Gastroesophageal sphincter (tissue), 4 donors: Measurements from ENCODE around the gene USPL1. TPM values are rescaled to one million over a fixed set of nuclear protein-coding genes. Genes with fewer than 3 reads are reported as not detected.

Experiments
- ATAC-seq: fragments of 150-250 bp; one replicate; pipeline ENCODE4 v1.9.1; 2016; ENCODE audit warnings: mild to moderate bottlenecking, moderate library complexity
- H3K27ac ChIP-seq, 4 donors: fragments of 200-600 bp; sonication (generic) in 3 of 4; 1 replicate in 3 of 4; 2 replicates in 1 of 4; pipeline ENCODE4 v1.5.1; 2016 to 2019
- H3K27me3 ChIP-seq: fragments of 200-600 bp; sonication (generic); one replicate; pipeline ENCODE4 v1.5.1; 2019
- H3K36me3 ChIP-seq, 2 donors: fragments of 200-600 bp; sonication (generic); one replicate each; pipeline ENCODE4 v1.5.1; 2019; ENCODE audit warnings: control low read depth in 1 of 2
- H3K4me1 ChIP-seq, 3 donors: fragments of 200-600 bp; sonication (generic); 1 replicate in 2 of 3; 2 replicates in 1 of 3; pipeline ENCODE4 v1.5.1; 2016 to 2019; ENCODE audit warnings: control low read depth in 2 of 3
- H3K4me3 ChIP-seq, 2 donors: fragments of 200-600 bp; sonication (generic); one replicate each; pipeline ENCODE4 v1.5.1; 2019; ENCODE audit warnings: mild to moderate bottlenecking in 1 of 2, moderate library complexity in 1 of 2
- H3K9me3 ChIP-seq, 3 donors: fragments of 200-600 bp; sonication (generic); one replicate each; pipeline ENCODE4 v1.5.1; 2017 to 2019; ENCODE audit warnings: control low read depth in 2 of 3
- CTCF ChIP-seq, 4 experiments: fragments of 200-600 bp in 2 of 4; fragments of 450-650 bp in 2 of 4; sonication (generic) in 1 of 4; IDR thresholded peaks; one replicate each; pipeline ENCODE4 v1.5.1; 2017 to 2019; ENCODE audit warnings: antibody characterized with exemption in 4 of 4, mild to moderate bottlenecking in 2 of 4, moderate library complexity in 2 of 4
- EP300 ChIP-seq: sonication (generic); formaldehyde crosslinking; IDR thresholded peaks from one replicate; pipeline ENCODE4 v1.6.1; 2017; ENCODE audit warnings: antibody characterized with exemption, mild to moderate bottlenecking
- POLR2A ChIP-seq, 2 donors: fragments of 450-650 bp; IDR thresholded peaks; one replicate each; pipeline ENCODE4 v1.6.1; 2017; ENCODE audit warnings: antibody characterized with exemption in 2 of 2, mild to moderate bottlenecking in 2 of 2, moderate library complexity in 1 of 2
- POLR2AphosphoS5 ChIP-seq: sonication (generic); formaldehyde crosslinking; IDR thresholded peaks from one replicate; pipeline ENCODE4 v1.6.1; 2017; ENCODE audit warnings: antibody characterized with exemption
- WGBS, 2 donors: methylation state at CpG; one replicate each; pipeline ENCODE4 v1.1.5; 2018; ENCODE audit warnings: low coverage in 1 of 2; 5-methylcytosine and 5-hydroxymethylcytosine counted together
- total RNA-seq, 4 donors: library from RNA; depleted of rRNA; stranded (reverse); fragments of >200 nt; gene quantifications; one replicate each; pipeline ENCODE4 v1.1.0, GENCODE V29; 2016

USPL1 gene
- total RNA-seq, 4 donors from 2014 or later = 17.3 to 30.2 (median 23.5) TPM

DNA sequence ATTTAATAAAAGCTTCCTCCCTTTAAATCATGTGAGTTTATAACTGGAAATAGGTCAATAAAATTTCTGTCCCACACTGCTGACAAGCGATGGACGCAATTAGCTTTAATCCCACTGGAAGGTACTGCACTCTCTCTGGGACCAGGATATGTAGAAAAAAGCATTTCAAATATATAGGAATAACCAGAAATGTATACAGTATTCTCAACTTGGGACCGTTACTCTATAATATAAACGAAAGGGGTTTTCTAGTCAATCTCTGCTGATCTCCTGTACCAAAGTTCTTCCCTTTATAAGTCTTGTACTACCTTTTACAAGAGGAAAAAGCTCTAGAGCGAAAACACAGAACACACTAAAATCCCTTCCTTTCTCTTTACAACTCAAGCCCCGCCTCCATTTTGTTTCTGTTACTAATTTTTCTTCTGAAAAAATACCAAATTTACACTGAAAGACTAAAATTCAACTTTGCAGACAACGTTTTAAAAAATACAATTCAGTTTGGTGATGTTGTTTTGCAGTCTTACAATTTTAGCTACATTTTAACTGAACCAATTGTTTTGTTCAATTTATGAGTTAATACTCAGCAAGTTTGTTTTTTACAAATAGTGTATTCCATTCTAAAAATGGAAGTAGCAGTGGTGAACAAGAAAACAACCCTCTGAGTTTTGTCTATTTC lies 1.7 kb upstream of the USPL1 start:
- Histone ChIP-seq H3K4me3 (peak overlapping the region; percentile 42 to 64), H3K27ac (peak overlapping the region; percentile 91 to 99 (median 98)), H3K4me1 (peaks cover 7 to 37% (median 20%) of the 10 kb centered on the region in 3 donors), H3K27me3 (no peaks in the 10 kb centered on the region), H3K9me3 (no peaks in the 10 kb centered on the region), H3K36me3 (no peaks in the 10 kb centered on the region)
- ATAC-seq = no peak
- no peak for TF ChIP-seq CTCF (IDR thresholded peaks at IDR 0.05)
- TF ChIP-seq POLR2A (IDR thresholded peaks at IDR 0.05) = no peak
- TF ChIP-seq POLR2AphosphoS5 = no peak
- no peak for TF ChIP-seq EP300
- WGBS, 2 donors = 3 to 4% methylated on average over 6 to 7 of the region's 7 CpGs

GRCh38 chr13:30616927-30617314 lies 799 bp upstream of the USPL1 start:
- Histone ChIP-seq H3K36me3 (no peaks in the 10 kb centered on the region), H3K4me1 (peaks cover 7 to 38% (median 20%) of the 10 kb centered on the region in 3 donors), H3K27ac (peak overlapping the region; percentile 91 to 99 (median 98)), H3K27me3 (no peaks in the 10 kb centered on the region), H3K4me3 (peak overlapping the region; percentile 42 to 64), H3K9me3 (no peaks in the 10 kb centered on the region)
- WGBS, 2 donors = 0% methylated on average over 5 to 11 of the region's 12 CpGs
- peak; percentile 70 for ATAC-seq
- TF ChIP-seq EP300 = no peak
- TF ChIP-seq POLR2AphosphoS5 = peak; percentile 96
- TF ChIP-seq POLR2A (IDR thresholded peaks at IDR 0.05) = no peak
- TF ChIP-seq CTCF (IDR thresholded peaks at IDR 0.05) = no peak

- no peak for TF ChIP-seq POLR2A (IDR thresholded peaks at IDR 0.05)
- no peak for TF ChIP-seq POLR2AphosphoS5
- no peak for TF ChIP-seq EP300
- no peak for TF ChIP-seq CTCF (IDR thresholded peaks at IDR 0.05)
- Histone ChIP-seq H3K9me3 (no peaks in the 10 kb centered on the region), H3K27me3 (no peaks in the 10 kb centered on the region), H3K4me3 (peak overlapping the region; percentile 64 to 95), H3K4me1 (peaks cover 7 to 49% (median 20%) of the 10 kb centered on the region in 3 donors), H3K36me3 (peaks cover 0 to 9% of the 10 kb centered on the region in 2 donors), H3K27ac (peak overlapping the region; percentile 88 to 99 (median 97))
- no peak for ATAC-seq
- WGBS, 2 donors = 1 to 2% methylated on average over 17 to 20 of the region's 21 CpGs
These were observed 638 bp downstream of the USPL1 start for GRCh38 chr13:30618186-30618929.

DNA sequence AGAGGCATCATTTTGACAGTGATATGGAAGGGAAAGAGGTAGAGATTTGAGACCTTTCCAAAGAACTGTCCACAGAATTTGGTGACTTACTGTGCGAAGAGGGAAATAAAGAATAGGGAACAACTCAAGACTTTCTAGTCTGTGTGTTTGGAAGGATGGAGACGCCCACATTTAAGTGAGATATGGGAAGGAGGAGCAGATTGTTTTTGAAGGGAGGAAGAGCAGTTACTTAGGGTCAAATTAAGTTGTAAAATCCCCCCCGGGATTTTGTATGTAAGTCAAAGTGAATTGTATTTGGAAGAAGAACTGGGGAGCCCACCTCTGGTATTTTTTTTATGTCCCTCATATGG lies 1.2 kb downstream of the USPL1 start:
- H3K4me1 ChIP-seq = peaks cover 7 to 54% (median 20%) of the 10 kb centered on the region in 3 donors
- no peak for ATAC-seq
- H3K27me3 ChIP-seq = no peaks in the 10 kb centered on the region
- no peaks in the 10 kb centered on the region for H3K9me3 ChIP-seq
- no peak for TF ChIP-seq CTCF (IDR thresholded peaks at IDR 0.05)
- TF ChIP-seq EP300 = no peak
- no peak for TF ChIP-seq POLR2AphosphoS5
- no peak for TF ChIP-seq POLR2A (IDR thresholded peaks at IDR 0.05)
- WGBS, 2 donors = 47 to 50% methylated on average over 3 of the region's 3 CpGs
- peak overlapping the region; percentile 64 to 95 for H3K4me3 ChIP-seq
- peaks cover 0 to 15% of the 10 kb centered on the region in 2 donors for H3K36me3 ChIP-seq
- peak overlapping the region in 2 of 4 donors; percentile 98 to 99 for H3K27ac ChIP-seq
